Astrocyte of the spinal cord (primary cell): ENCODE data around the gene PROSER2.

Experiments used
- DNase-seq: peaks from one replicate; pipeline ENCODE4 v3.0.0; 2011; ENCODE audit warnings: low read depth, low spot score
- H3K4me3 ChIP-seq: 2 replicates; pipeline ENCODE4 v1.5.1; 2011; ENCODE audit warnings: low read depth, mild to moderate bottlenecking, low read length, moderate library complexity
- CTCF ChIP-seq: IDR thresholded peaks from 2 replicates; pipeline ENCODE4 v1.5.1; 2012; ENCODE audit warnings: low read depth, mild to moderate bottlenecking, low read length, inconsistent platforms
- in situ Hi-C: cut with HindIII; loops from 2 replicates; pipeline ENCODE4 v1.10.0; 2017; ENCODE audit warnings: low sequenced_read_pairs

The PROSER2 gene

GRCh38 chr10:11782793-11783557, 40.2 kb upstream of the PROSER2 start:
- in situ Hi-C loops = no loop called here
- DNase-seq = peak; percentile 71
- TF ChIP-seq CTCF = peak; percentile 64
- no peak overlapping the region for H3K4me3 ChIP-seq

GRCh38 chr10:11783558-11783865, 39.6 kb upstream of the PROSER2 start:
- no peak overlapping the region for H3K4me3 ChIP-seq
- TF ChIP-seq CTCF = no peak
- no peak for DNase-seq
- in situ Hi-C loops = no loop called here

- in situ Hi-C loops = no loop called here
- TF ChIP-seq CTCF = no peak
Observed at GRCh38 chr10:11787374-11787773, 35.8 kb upstream of the PROSER2 start.

GRCh38 chr10:11787846-11788245, 35.3 kb upstream of the PROSER2 start:
- TF ChIP-seq CTCF = no peak
- in situ Hi-C loops = no loop called here
- no peak for DNase-seq
- no peak overlapping the region for H3K4me3 ChIP-seq

More at GRCh38 chr10:11787374-11787773, 35.8 kb upstream of the PROSER2 start:
- no peak overlapping the region for H3K4me3 ChIP-seq
- no peak for DNase-seq

GRCh38 chr10:11789306-11789705, 33.9 kb upstream of the PROSER2 start:
- H3K4me3 ChIP-seq = no peak overlapping the region
- DNase-seq = peak; percentile 7
- in situ Hi-C loops = no loop called here

GRCh38 chr10:11789956-11790355, 33.2 kb upstream of the PROSER2 start:
- no peak for TF ChIP-seq CTCF
- in situ Hi-C loops = no loop called here
- no peak overlapping the region for H3K4me3 ChIP-seq
- no peak for DNase-seq

More at GRCh38 chr10:11789306-11789705, 33.9 kb upstream of the PROSER2 start:
- no peak for TF ChIP-seq CTCF
